HepG2 (cell line): ENCODE results near the gene RAP1GAP2. TPM values are rescaled to one million over a fixed set of nuclear protein-coding genes. Genes with fewer than 3 reads are reported as not detected.

Experiments
- ATAC-seq: fragments of 200-7000 bp; cut with Tn5 transposase; 3 replicates; pipeline ENCODE4 v1.9.1; 2020; ENCODE audit warnings: mild to moderate bottlenecking, moderate library complexity
- BruUV-seq: library from RNA; stranded (reverse); fragments of 400-500 nt; replicated peaks from 2 replicates; lab custom pipeline; 2021; lab: Mats Ljungman, UMichigan
- CTCF ChIA-PET: fragments of 300-600 bp; formaldehyde crosslinking; extraction: SDS; loops from one replicate; lab custom pipeline; 2021; ENCODE audit warnings: low total read pairs, inconsistent platforms, low intra/inter-chr PET ratio; lab: Yijun Ruan, JAX
- POLR2A ChIA-PET: fragments of 350-600 bp; sonication (Branson Sonifier 250); formaldehyde crosslinking; loops from one replicate; lab custom pipeline; 2020; ENCODE audit warnings: antibody characterized with exemption, inconsistent platforms; lab: Yijun Ruan, JAX
- DNase-seq: peaks from one replicate; pipeline ENCODE4 v3.0.0-alpha.2; 2015; ENCODE audit warnings: low spot score
- FAIRE-seq: peaks from 3 replicates; lab custom pipeline; 2011; peaks lifted over from hg19 to GRCh38; lab: Jason Lieb, UNC
- H2AFZ ChIP-seq: one replicate; pipeline ENCODE4 v1.6.1; 2011; ENCODE audit warnings: low read length, inconsistent platforms
- H3K27ac ChIP-seq: fragments of 300-600 bp; 3 replicates; pipeline ENCODE4 v1.8.0; 2011; ENCODE audit warnings: mixed run types, mild to moderate bottlenecking, mixed read lengths, low read length, inconsistent platforms; ENCODE audit not compliant: insufficient read depth; ENCODE audit errors: extremely low read length
- H3K27me3 ChIP-seq, 2 experiments: fragments of 200-600 bp in 1 of 2; 2 replicates in 1 of 2; 3 replicates in 1 of 2; pipeline versions ENCODE4 v1.6.0 to v1.8.0; 2011; ENCODE audit warnings: low read length in 2 of 2, mild to moderate bottlenecking in 2 of 2, moderate library complexity in 2 of 2, inconsistent platforms in 1 of 2; ENCODE audit not compliant: insufficient read depth in 2 of 2, control insufficient read depth in 1 of 2
- H3K36me3 ChIP-seq, 2 experiments: fragments of 200-600 bp in 1 of 2; replicated peaks in 1 of 2; 2 replicates in 1 of 2; 3 replicates in 1 of 2; pipeline versions ENCODE4 v1.5.1 to v1.8.0; 2011; ENCODE audit warnings: low read length in 2 of 2, inconsistent platforms in 1 of 2; ENCODE audit not compliant: insufficient read depth in 2 of 2, control insufficient read depth in 1 of 2
- H3K4me1 ChIP-seq: 2 replicates; pipeline ENCODE4 v1.5.1; 2012; ENCODE audit warnings: low read length, inconsistent platforms; ENCODE audit not compliant: insufficient read depth
- H3K4me2 ChIP-seq: 2 replicates; pipeline ENCODE4 v1.6.0; 2011; ENCODE audit warnings: low read depth, low read length, inconsistent platforms
- H3K4me3 ChIP-seq, 3 experiments: fragments of 200-600 bp in 1 of 3; sonication (generic), shearing (Covaris generic) in 1 of 3; replicated peaks in 1 of 3; 2 replicates each; pipeline ENCODE4 v1.5.1; 2011 to 2016; ENCODE audit warnings: low read length in 3 of 3, inconsistent platforms in 2 of 3, low read depth in 2 of 3, mild to moderate bottlenecking in 2 of 3, control low read depth in 1 of 3, mixed read lengths in 1 of 3; ENCODE audit not compliant: insufficient read depth in 1 of 3
- H3K79me2 ChIP-seq: one replicate; pipeline ENCODE4 v1.6.1; 2011; ENCODE audit warnings: low read length, inconsistent platforms; ENCODE audit not compliant: insufficient read depth
- H3K9ac ChIP-seq: 2 replicates; pipeline ENCODE4 v1.6.0; 2011; ENCODE audit warnings: mild to moderate bottlenecking, low read depth, low read length, inconsistent platforms; ENCODE audit not compliant: insufficient read depth
- H3K9me3 ChIP-seq: 2 replicates; pipeline ENCODE4 v1.5.1; 2012; ENCODE audit warnings: mild to moderate bottlenecking, low read length
- H4K20me1 ChIP-seq: 2 replicates; pipeline ENCODE4 v1.6.0; 2011; ENCODE audit warnings: inconsistent platforms, mild to moderate bottlenecking, low read length, moderate library complexity; ENCODE audit not compliant: insufficient read depth
- FIP1L1 ChIP-seq: fragments of 200-400 bp; formaldehyde crosslinking; IDR thresholded peaks from 2 replicates; pipeline ENCODE4 v1.6.1; 2018; ENCODE audit warnings: low read depth, mild to moderate bottlenecking, low read length, moderate library complexity, borderline replicate concordance; ENCODE audit not compliant: insufficient read depth
- FLYWCH1 ChIP-seq: sonication (generic); formaldehyde crosslinking; IDR thresholded peaks from 2 replicates; pipeline ENCODE4 v1.8.1; 2023; ENCODE audit warnings: mild to moderate bottlenecking, missing genetic modification reagents
- NFE2L2 ChIP-seq: fragments of 150-350 bp; IDR thresholded peaks from 2 replicates; pipeline ENCODE4 v1.6.1; 2014; ENCODE audit warnings: low read length
- ZFP36L2 ChIP-seq: sonication (generic); formaldehyde crosslinking; IDR thresholded peaks from 2 replicates; pipeline ENCODE4 v1.4.0; 2020; ENCODE audit warnings: missing genetic modification reagents
- ZNF383 ChIP-seq: sonication (generic); formaldehyde crosslinking; IDR thresholded peaks from 2 replicates; pipeline ENCODE4 v1.4.0; 2020; ENCODE audit warnings: missing genetic modification reagents, mild to moderate bottlenecking, borderline replicate concordance
- WGBS: methylation state at CpG from one replicate; pipeline ENCODE4 v1.1.6; 2017; ENCODE audit warnings: low lambda C conversion rate; 5-methylcytosine and 5-hydroxymethylcytosine counted together
- in situ Hi-C: cut with HindIII; loops from 2 replicates; pipeline ENCODE4 v1.10.0; 2017; ENCODE audit warnings: low pct_unique_long_range_greater_than_20kb; ENCODE audit not compliant: extremely low pct_ligation_motif_present
- intact Hi-C: fragments of 100-400 bp; cut with micrococcal nuclease; formaldehyde crosslinking; loops from one replicate; pipeline ENCODE4 v1.10.0; 2022; ENCODE audit not compliant: unreplicated experiment
- polyA plus RNA-seq, 8 experiments: library from polyadenylated mRNA; depleted of rRNA in 3 of 8; stranded (reverse) in 7 of 8; unstranded in 1 of 8; fragments of >200 nt; fragmentation: Illumina TruSeq in 4 of 8; extraction: Trizol in 4 of 8; gene quantifications; 2 replicates each; pipeline versions ENCODE4 v1.2.1 to v1.2.3, GENCODE V29; 2011 to 2016; ENCODE audit warnings: low read depth in 4 of 8, missing spikeins in 1 of 8, mixed read lengths in 1 of 8; ENCODE audit not compliant: insufficient read depth in 1 of 8
- total RNA-seq, 5 experiments: library from RNA; depleted of rRNA; stranded (reverse); fragments of >200 nt; fragmentation: Illumina TruSeq; extraction: Trizol; gene quantifications; 2 replicates each; pipeline ENCODE4 v1.2.3, GENCODE V29; 2016; ENCODE audit warnings: low read depth in 1 of 5
- TF ChIP-seq, protein P1 (sequence below): sonication (generic); formaldehyde crosslinking; IDR thresholded peaks from 2 replicates; pipeline ENCODE4 v1.8.1; 2022; ENCODE audit warnings: low read depth, mild to moderate bottlenecking, missing genetic modification reagents

Gene RAP1GAP2
- total and polyA plus RNA-seq, 2 of the 13 experiments (the other 11 are each of a cell fraction or from before 2014, with no cell fraction given), result 10.9 to 12.0 TPM

- intact Hi-C loops (no loop called here), in situ Hi-C loops (no loop called here)
- no peak for TF ChIP-seq FLYWCH1 (CRISPR knock-in tag)
- TF ChIP-seq NFE2L2, result no peak
- no peak for TF ChIP-seq ZFP36L2
- no peaks in the 10 kb centered on the region for H3K4me1 ChIP-seq
- 0 out of 2 replicates have a peak, but pooled peaks cover 2% of the 10 kb centered on the region for H4K20me1 ChIP-seq
- BruUV-seq, result no TSS peak
- no peak for DNase-seq
- CTCF ChIA-PET, result no interaction called here
- WGBS, result 91% methylated on average over 13 of the region's 13 CpGs
- ATAC-seq, result no peak
- no peak overlapping the region for H3K4me3 ChIP-seq
- POLR2A ChIA-PET, result no interaction called here
- no peak overlapping the region for H3K4me2 ChIP-seq
- H3K36me3 ChIP-seq, result no peaks in the 10 kb centered on the region
- no peaks in the 10 kb centered on the region for H3K27me3 ChIP-seq
- no peak overlapping the region for H2AFZ ChIP-seq
- no peak overlapping the region for H3K9ac ChIP-seq
- H3K9me3 ChIP-seq, result no peaks in the 10 kb centered on the region
- H3K79me2 ChIP-seq, result no peaks in the 10 kb centered on the region
- FAIRE-seq, result no peak
- H3K27ac ChIP-seq, result no peak overlapping the region
Observed at GRCh38 chr17:2905269-2905668, 109.0 kb downstream of the RAP1GAP2 start.

- FAIRE-seq, result no peak
- intact Hi-C loops, result no loop called here
- Histone ChIP-seq H3K27me3 (no peaks in the 10 kb centered on the region), H3K4me2 (no peak overlapping the region), H3K36me3 (no peaks in the 10 kb centered on the region), H4K20me1 (no peaks in the 10 kb centered on the region), H3K27ac (no peak overlapping the region), H3K79me2 (no peaks in the 10 kb centered on the region), H3K9ac (no peak overlapping the region), H2AFZ (no peak overlapping the region), H3K9me3 (no peaks in the 10 kb centered on the region), H3K4me1 (no peaks in the 10 kb centered on the region), H3K4me3 (no peak overlapping the region)
- no peak for ATAC-seq
- no peak for DNase-seq
- POLR2A ChIA-PET, result interaction anchor here (1.5 kb wide), 1 partner anchor 15 kb away, joined by 4 read pairs; no protein-coding TSS in a partner anchor
- BruUV-seq, result no TSS peak
- WGBS, result 81% methylated on average over 13 of the region's 15 CpGs
- CTCF ChIA-PET, result no interaction called here
- TF ChIP-seq ZNF383 (CRISPR knock-in tag), result no peak
- TF ChIP-seq, protein P1, sequence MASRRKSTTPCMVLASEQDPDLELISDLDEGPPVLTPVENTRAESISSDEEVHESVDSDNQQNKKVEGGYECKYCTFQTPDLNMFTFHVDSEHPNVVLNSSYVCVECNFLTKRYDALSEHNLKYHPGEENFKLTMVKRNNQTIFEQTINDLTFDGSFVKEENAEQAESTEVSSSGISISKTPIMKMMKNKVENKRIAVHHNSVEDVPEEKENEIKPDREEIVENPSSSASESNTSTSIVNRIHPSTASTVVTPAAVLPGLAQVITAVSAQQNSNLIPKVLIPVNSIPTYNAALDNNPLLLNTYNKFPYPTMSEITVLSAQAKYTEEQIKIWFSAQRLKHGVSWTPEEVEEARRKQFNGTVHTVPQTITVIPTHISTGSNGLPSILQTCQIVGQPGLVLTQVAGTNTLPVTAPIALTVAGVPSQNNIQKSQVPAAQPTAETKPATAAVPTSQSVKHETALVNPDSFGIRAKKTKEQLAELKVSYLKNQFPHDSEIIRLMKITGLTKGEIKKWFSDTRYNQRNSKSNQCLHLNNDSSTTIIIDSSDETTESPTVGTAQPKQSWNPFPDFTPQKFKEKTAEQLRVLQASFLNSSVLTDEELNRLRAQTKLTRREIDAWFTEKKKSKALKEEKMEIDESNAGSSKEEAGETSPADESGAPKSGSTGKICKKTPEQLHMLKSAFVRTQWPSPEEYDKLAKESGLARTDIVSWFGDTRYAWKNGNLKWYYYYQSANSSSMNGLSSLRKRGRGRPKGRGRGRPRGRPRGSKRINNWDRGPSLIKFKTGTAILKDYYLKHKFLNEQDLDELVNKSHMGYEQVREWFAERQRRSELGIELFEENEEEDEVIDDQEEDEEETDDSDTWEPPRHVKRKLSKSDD (CRISPR knock-in tag), result no peak
- no peak for TF ChIP-seq FIP1L1
- in situ Hi-C loops, result no loop called here
Observed at GRCh38 chr17:2905696-2906501, 109.7 kb downstream of the RAP1GAP2 start.
